ENCODE results near the gene TEX14. TPM values are rescaled to one million over a fixed set of nuclear protein-coding genes. Genes with fewer than 3 reads are reported as not detected.

Gene TEX14
- total and polyA plus RNA-seq, 10 of the 15 experiments (the other 5 are each of a cell fraction or from before 2014, with no cell fraction given), result 0.15 to 1.3 (median 0.66) TPM

GRCh38 chr17:58615768-58616659, 75.8 kb downstream of the TEX14 start:
- H3K79me2 ChIP-seq (ENCODE audit: control insufficient read depth, insufficient read depth, low read length), result no peaks in the 10 kb centered on the region
- peaks cover 63% of the 10 kb centered on the region for H3K4me1 ChIP-seq (ENCODE audit: control insufficient read depth, insufficient read depth, low read length)
- FAIRE-seq (peak; percentile 79), ATAC-seq (peak; percentile 79), DNase-seq (ENCODE audit: low read depth, low spot score) (peak; percentile 71)
- no peaks in the 10 kb centered on the region for H3K36me3 ChIP-seq (ENCODE audit: control insufficient read depth in 2 of 2, insufficient read depth in 2 of 2, low read length in 1 of 2)
- SMC1A ChIA-PET (ENCODE audit: uncharacterized antibody, unreplicated experiment), result interaction anchor here (0.7 to 2.7 kb wide), 10 partner anchors 9 to 410 kb away, joined by 3 to 15 read pairs (median 4); no protein-coding TSS in a partner anchor
- H3K27ac ChIP-seq (ENCODE audit: control insufficient read depth, insufficient read depth), result peak overlapping the region; percentile 83
- in situ Hi-C loops (cut with MboI), result no loop called here
- POLR2A ChIA-PET, result interaction anchor here (0.6 to 2.8 kb wide), 6 partner anchors 11 to 103 kb away, joined by 3 to 16 read pairs (median 4); partner anchors contain the start of gene RAD51C
- BruUV-seq (replicated peaks), result no TSS peak
- RAD21 ChIA-PET (ENCODE audit: unreplicated experiment), result interaction anchor here (1.0 to 2.7 kb wide), 7 partner anchors 11 to 388 kb away, joined by 3 to 15 read pairs (median 7); partner anchors contain the start of gene RAD51C
- H3K4me2 ChIP-seq (ENCODE audit: control insufficient read depth, insufficient read depth), result peak overlapping the region; percentile 66
- peak overlapping the region; percentile 28; the same call in 1 of the 2 replicates for H3K4me3 ChIP-seq
- intact Hi-C loops (cut with micrococcal nuclease; ENCODE audit: unreplicated experiment), result loop anchor here (1.0 to 5.0 kb wide), 2 partner anchors 15 to 99 kb away; no protein-coding TSS in a partner anchor
- CTCF ChIA-PET, result interaction anchor here (1.0 to 2.5 kb wide), 7 partner anchors 9 to 86 kb away, joined by 3 to 9 read pairs (median 4); no protein-coding TSS in a partner anchor
- WGBS (ENCODE audit: insufficient coverage, insufficient replicate concordance, low lambda C conversion rate, missing lambda C conversion rate), result 34% methylated on average over 5 of the region's 5 CpGs
- H3K9me3 ChIP-seq (replicated peaks; ENCODE audit: control insufficient read depth, insufficient read depth, low read length), result no peaks in the 10 kb centered on the region
- peak overlapping the region; percentile 70 for H2AFZ ChIP-seq (ENCODE audit: control insufficient read depth, low read depth, low read length)
- H3K9ac ChIP-seq (ENCODE audit: control insufficient read depth, insufficient read depth, low read length), result peak overlapping the region; percentile 43; the same call in 1 of the 2 replicates
- no peaks in the 10 kb centered on the region for H3K27me3 ChIP-seq (replicated peaks in 1 of 2; ENCODE audit: control insufficient read depth in 2 of 2, insufficient read depth in 2 of 2, low read length in 1 of 2)
- no peaks in the 10 kb centered on the region for H4K20me1 ChIP-seq (ENCODE audit: control insufficient read depth, insufficient read depth)
- TF ChIP-seq IKZF2 (IDR thresholded peaks at IDR 0.05), result peak; percentile 45 to 51; a peak in 3 of 4 replicates
- TF ChIP-seq E2F4 (IDR thresholded peaks at IDR 0.05; ENCODE audit: low read depth, low read length), result no peak
- no peak for TF ChIP-seq POLR2A (IDR thresholded peaks at IDR 0.05; ENCODE audit: low read depth, low read length)
- TF ChIP-seq BRCA1 (IDR thresholded peaks at IDR 0.05; ENCODE audit: low read depth, low read length), result no peak
- no peak for TF ChIP-seq CHD1 (IDR thresholded peaks at IDR 0.05; ENCODE audit: low read depth, low read length)
- peak in 1 of 2 experiments; percentile 79; a peak in 2 of 4 replicates for TF ChIP-seq ETV6 (conservative IDR thresholded peaks at IDR 0.05 in 1 of 2, IDR thresholded peaks at IDR 0.05 in 1 of 2; ENCODE audit: borderline replicate concordance in 1 of 2, low read depth in 1 of 2)
- TF ChIP-seq RFX5 (IDR thresholded peaks at IDR 0.05; ENCODE audit: low read depth, low read length), result no peak
- peak; percentile 77 to 96 for TF ChIP-seq SRF (IDR thresholded peaks at IDR 0.05; ENCODE audit: low read depth in 2 of 2, low read length in 2 of 2)
- TF ChIP-seq CUX1 (IDR thresholded peaks at IDR 0.05; ENCODE audit: insufficient replicate concordance, low read depth, low read length), result no peak
- TF ChIP-seq MTA3 (IDR thresholded peaks at IDR 0.05; ENCODE audit: borderline replicate concordance, low read length), result peak; percentile 74; the same call in 1 of the 2 replicates
- TF ChIP-seq GABPA (IDR thresholded peaks at IDR 0.05; ENCODE audit: low read depth), result peak; percentile 70
- TF ChIP-seq PML (IDR thresholded peaks at IDR 0.05; ENCODE audit: low read length), result no peak; the same call in 1 of the 2 replicates
- 0 out of 4 replicates have a peak, but pooled peaks of 1 of the 2 experiments have one; percentile 31 for TF ChIP-seq EP300 (IDR thresholded peaks at IDR 0.05; ENCODE audit: borderline replicate concordance in 1 of 2, control insufficient read depth in 1 of 2, low read depth in 2 of 2, low read length in 2 of 2)
- TF ChIP-seq PAX5 (IDR thresholded peaks at IDR 0.05; ENCODE audit: borderline replicate concordance, low read depth, low read length), result peak; percentile 58; the same call in 1 of the 2 replicates
- no peak for TF ChIP-seq FOXK2 (IDR thresholded peaks at IDR 0.05)
- no peak for TF ChIP-seq NFXL1 (IDR thresholded peaks at IDR 0.05; ENCODE audit: borderline replicate concordance)

Data from GM12878 (cell line).